HG03066 (cell line): ENCODE measurements around the gene RABGAP1.

Source experiments
- ATAC-seq: cut with Tn5 transposase; IDR thresholded peaks from one replicate; pipeline ENCODE4 v1.9.1; 2021; ENCODE audit warnings: low read depth; ENCODE audit not compliant: unreplicated experiment

The RABGAP1 gene

GRCh38 chr9:123003466-123003865, 62.6 kb downstream of the RABGAP1 start:
- ATAC-seq = no peak

- ATAC-seq = no peak
These were observed 65.1 kb downstream of the RABGAP1 start for GRCh38 chr9:123005964-123006363.

- no peak for ATAC-seq
These were observed 66.4 kb downstream of the RABGAP1 start for GRCh38 chr9:123007269-123007668.

GRCh38 chr9:123008909-123009308, 68.1 kb downstream of the RABGAP1 start:
- ATAC-seq = no peak

- no peak for ATAC-seq
These were observed 70.6 kb downstream of the RABGAP1 start for GRCh38 chr9:123011380-123011779.

GRCh38 chr9:123011878-123012528, 71.2 kb downstream of the RABGAP1 start:
- no peak for ATAC-seq

GRCh38 chr9:123016631-123017030, 75.8 kb downstream of the RABGAP1 start:
- no peak for ATAC-seq

GRCh38 chr9:123020796-123021195, 80.0 kb downstream of the RABGAP1 start:
- no peak for ATAC-seq

- no peak for ATAC-seq
These were observed 85.6 kb downstream of the RABGAP1 start for GRCh38 chr9:123026425-123026824.

GRCh38 chr9:123027517-123027916, 86.7 kb downstream of the RABGAP1 start:
- no peak for ATAC-seq

GRCh38 chr9:123028136-123028535, 87.3 kb downstream of the RABGAP1 start:
- no peak for ATAC-seq

GRCh38 chr9:123028973-123029372, 88.2 kb downstream of the RABGAP1 start:
- ATAC-seq = no peak

GRCh38 chr9:123031963-123032362, 91.1 kb downstream of the RABGAP1 start:
- ATAC-seq = no peak

- no peak for ATAC-seq
These were observed 92.5 kb downstream of the RABGAP1 start, which contains the start of gene GPR21 for GRCh38 chr9:123033352-123033751. Gene GPR21, plus strand, starts transcription at chr9:123033667. Its CDS starts 900 bp downstream, at chr9:123034567.

GRCh38 chr9:123033864-123034601, 93.2 kb downstream of the RABGAP1 start:
- no peak for ATAC-seq

GRCh38 chr9:123034881-123035510, 94.2 kb downstream of the RABGAP1 start:
- no peak for ATAC-seq

GRCh38 chr9:123035791-123036190, 95.0 kb downstream of the RABGAP1 start:
- no peak for ATAC-seq

GRCh38 chr9:123036893-123037545, 96.2 kb downstream of the RABGAP1 start:
- no peak for ATAC-seq

GRCh38 chr9:123039617-123040219, 98.9 kb downstream of the RABGAP1 start:
- no peak for ATAC-seq

- ATAC-seq = no peak
These were observed 100.0 kb downstream of the RABGAP1 start for GRCh38 chr9:123040801-123041200.

GRCh38 chr9:123041489-123041888, 100.7 kb downstream of the RABGAP1 start:
- ATAC-seq = no peak
